SH-SY5Y (cell line): Measurements from ENCODE around the gene ARHGAP19.

ENCODE experiments used
- GATA2 ChIP-seq: IDR thresholded peaks from 2 replicates; pipeline ENCODE4 v1.6.1; 2011; ENCODE audit warnings: mild to moderate bottlenecking, low read depth, low read length
- GATA3 ChIP-seq: IDR thresholded peaks from 2 replicates; pipeline ENCODE4 v1.6.1; 2011; ENCODE audit warnings: low read depth, mild to moderate bottlenecking, low read length, moderate library complexity

- TF ChIP-seq GATA2 (no peak), GATA3 (no peak)
These were observed 81.2 kb downstream of the ARHGAP19 start for GRCh38 chr10:97211229-97211628.
